HepG2 (cell line): ENCODE measurements around the gene CLCN1. TPM values are rescaled to one million over a fixed set of nuclear protein-coding genes. Genes with fewer than 3 reads are reported as not detected.
A peak's percentile ranks its signal among the peaks of the same experiment; 100 is the strongest.

ENCODE experiments used
- ASH2L ChIP-seq: fragments of 300-600, 200-600 bp; sonication (generic); IDR thresholded peaks from 2 replicates; pipeline ENCODE4 v1.7.0; 2017; ENCODE audit warnings: low read depth, mild to moderate bottlenecking, moderate library complexity, mixed read lengths, low read length; ENCODE audit not compliant: insufficient read length
- ATF1 ChIP-seq: IDR thresholded peaks from 2 replicates; pipeline ENCODE4 v1.6.1; 2016; ENCODE audit warnings: mild to moderate bottlenecking, control low read depth
- DMAP1 ChIP-seq: IDR thresholded peaks from 2 replicates; pipeline ENCODE4 v1.6.1; 2016
- FOXA1 ChIP-seq, 2 experiments: fragments of 450-650 bp in 1 of 2; sonication (generic) in 1 of 2; formaldehyde crosslinking in 1 of 2; IDR thresholded peaks; 2 replicates each; pipeline versions ENCODE4 v1.4.0 to v1.6.1; 2016 to 2020; ENCODE audit warnings: missing genetic modification reagents in 1 of 2
- GABPA ChIP-seq, 2 experiments: IDR thresholded peaks; 2 replicates each; pipeline ENCODE4 v1.6.1; 2011 to 2016; ENCODE audit warnings: low read depth in 2 of 2, low read length in 1 of 2, missing biosample characterization in 1 of 2, missing genetic modification characterization in 1 of 2
- GATAD2A ChIP-seq: IDR thresholded peaks from 2 replicates; pipeline ENCODE4 v1.6.1; 2016
- HOXA5 ChIP-seq: sonication (generic); formaldehyde crosslinking; IDR thresholded peaks from 2 replicates; pipeline ENCODE4 v1.4.0; 2020; ENCODE audit warnings: missing genetic modification reagents
- KLF12 ChIP-seq: sonication (generic); formaldehyde crosslinking; IDR thresholded peaks from 2 replicates; pipeline ENCODE4 v1.4.0; 2020; ENCODE audit warnings: missing genetic modification reagents, borderline replicate concordance
- NFIB ChIP-seq: sonication (generic); formaldehyde crosslinking; IDR thresholded peaks from 2 replicates; pipeline ENCODE4 v1.9.0; 2021; ENCODE audit warnings: missing genetic modification reagents, mild to moderate bottlenecking, borderline replicate concordance
- PCBP1 ChIP-seq: fragments of 200-400 bp; formaldehyde crosslinking; IDR thresholded peaks from 2 replicates; pipeline ENCODE4 v1.6.1; 2017; ENCODE audit warnings: mild to moderate bottlenecking, low read depth, low read length, borderline replicate concordance
- PHF5A ChIP-seq: IDR thresholded peaks from one replicate; pipeline ENCODE4 v1.6.1; 2018; ENCODE audit warnings: low read depth, missing genetic modification reagents; ENCODE audit not compliant: unreplicated experiment
- POLR2G ChIP-seq: fragments of 200-400 bp; formaldehyde crosslinking; IDR thresholded peaks from 2 replicates; pipeline ENCODE4 v1.6.1; 2018; ENCODE audit warnings: mild to moderate bottlenecking, low read depth, low read length, moderate library complexity
- RORA ChIP-seq: sonication (generic); formaldehyde crosslinking; IDR thresholded peaks from 2 replicates; pipeline ENCODE4 v1.5.0; 2020; ENCODE audit warnings: mild to moderate bottlenecking, missing genetic modification reagents, moderate library complexity
- RXRB ChIP-seq: IDR thresholded peaks from 2 replicates; pipeline ENCODE4 v1.6.1; 2016; ENCODE audit warnings: borderline replicate concordance, missing genetic modification reagents, missing compliant biosample characterization
- SALL1 ChIP-seq: sonication (generic); formaldehyde crosslinking; IDR thresholded peaks from 2 replicates; pipeline ENCODE4 v1.8.0; 2022; ENCODE audit warnings: mild to moderate bottlenecking, missing genetic modification reagents
- THAP11 ChIP-seq: IDR thresholded peaks from 2 replicates; pipeline ENCODE4 v1.6.1; 2016; ENCODE audit warnings: missing biosample characterization, missing genetic modification reagents
- TSC22D2 ChIP-seq: sonication (generic); formaldehyde crosslinking; IDR thresholded peaks from 2 replicates; pipeline ENCODE4 v1.5.1; 2020; ENCODE audit warnings: missing genetic modification reagents, mild to moderate bottlenecking, borderline replicate concordance
- ZNF124 ChIP-seq: sonication (generic); formaldehyde crosslinking; IDR thresholded peaks from 2 replicates; pipeline ENCODE4 v1.4.0; 2020; ENCODE audit warnings: missing genetic modification reagents
- ZNF354B ChIP-seq: sonication (generic); formaldehyde crosslinking; IDR thresholded peaks from 2 replicates; pipeline ENCODE4 v1.8.0; 2022; ENCODE audit warnings: mild to moderate bottlenecking, missing genetic modification reagents
- ZNF672 ChIP-seq: sonication (generic); formaldehyde crosslinking; IDR thresholded peaks from 2 replicates; pipeline ENCODE4 v1.8.1; 2022; ENCODE audit warnings: missing genetic modification reagents
- ZNF75D ChIP-seq: sonication (generic); formaldehyde crosslinking; IDR thresholded peaks from 2 replicates; pipeline ENCODE4 v1.8.1; 2023; ENCODE audit warnings: missing genetic modification reagents, mild to moderate bottlenecking, borderline replicate concordance
- ZNF777 ChIP-seq: sonication (generic); formaldehyde crosslinking; IDR thresholded peaks from 2 replicates; pipeline ENCODE4 v1.4.0; 2020; ENCODE audit warnings: missing genetic modification reagents
- polyA plus RNA-seq, 8 experiments: library from polyadenylated mRNA; depleted of rRNA in 3 of 8; stranded (reverse) in 7 of 8; unstranded in 1 of 8; fragments of >200 nt; fragmentation: Illumina TruSeq in 4 of 8; extraction: Trizol in 4 of 8; gene quantifications; 2 replicates each; pipeline versions ENCODE4 v1.2.1 to v1.2.3, GENCODE V29; 2011 to 2016; ENCODE audit warnings: low read depth in 4 of 8, missing spikeins in 1 of 8, mixed read lengths in 1 of 8; ENCODE audit not compliant: insufficient read depth in 1 of 8
- total RNA-seq, 5 experiments: library from RNA; depleted of rRNA; stranded (reverse); fragments of >200 nt; fragmentation: Illumina TruSeq; extraction: Trizol; gene quantifications; 2 replicates each; pipeline ENCODE4 v1.2.3, GENCODE V29; 2016; ENCODE audit warnings: low read depth in 1 of 5
- TF ChIP-seq, protein P1 (sequence below): sonication (generic); formaldehyde crosslinking; IDR thresholded peaks from 2 replicates; pipeline ENCODE4 v1.5.0; 2020; ENCODE audit warnings: missing genetic modification reagents
- TF ChIP-seq, protein P2 (sequence below): sonication (generic); formaldehyde crosslinking; IDR thresholded peaks from 2 replicates; pipeline ENCODE4 v1.5.0; 2020; ENCODE audit warnings: mild to moderate bottlenecking, missing genetic modification reagents
- TF ChIP-seq, protein P3 (sequence below): sonication (generic); formaldehyde crosslinking; IDR thresholded peaks from 2 replicates; pipeline ENCODE4 v1.5.1; 2020; ENCODE audit warnings: mild to moderate bottlenecking, missing genetic modification reagents, moderate library complexity

CLCN1 gene
- total and polyA plus RNA-seq, 2 of the 13 experiments (the other 11 are each of a cell fraction or from before 2014, with no cell fraction given) = 0.01 TPM; not detected in 1

DNA sequence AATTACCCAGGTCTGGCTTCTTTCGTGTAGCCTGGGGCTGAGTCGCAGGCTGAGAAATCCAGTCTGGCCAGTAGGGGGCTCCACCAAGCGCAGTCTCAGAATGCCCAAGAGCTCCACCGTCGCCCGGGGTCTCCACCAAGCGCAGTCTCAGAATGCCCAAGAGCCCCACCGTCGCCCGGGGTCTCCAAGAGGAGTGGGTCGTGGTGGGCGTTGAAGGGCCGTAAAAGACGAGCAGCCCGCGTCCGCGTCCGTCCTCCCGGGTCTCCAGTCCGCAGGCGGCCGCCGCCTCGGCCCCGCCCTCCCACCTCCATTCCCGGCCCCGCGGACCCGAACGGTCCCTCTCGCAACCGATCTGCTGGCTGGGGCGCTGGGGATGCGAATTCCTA is 64.3 kb downstream of the CLCN1 start (continued):
- no peak for TF ChIP-seq GATAD2A (CRISPR knock-in tag)
- no peak for TF ChIP-seq NFIB (CRISPR knock-in tag)
- no peak for TF ChIP-seq PHF5A (CRISPR knock-in tag)
- TF ChIP-seq RORA = no peak
- TF ChIP-seq RXRB (CRISPR knock-in tag) = 0 out of 2 replicates have a peak, but pooled peaks have one; percentile 9
- TF ChIP-seq POLR2G = no peak
- no peak for TF ChIP-seq FOXA1 (IDR thresholded peaks at IDR 0.05)
- no peak for TF ChIP-seq FOXA1 (CRISPR knock-in tag; IDR thresholded peaks at IDR 0.05)
- no peak for TF ChIP-seq GABPA (IDR thresholded peaks at IDR 0.05; ENCODE audit: low read depth, low read length)
- no peak for TF ChIP-seq GABPA (CRISPR knock-in tag; IDR thresholded peaks at IDR 0.05; ENCODE audit: low read depth)
- TF ChIP-seq, protein P1, sequence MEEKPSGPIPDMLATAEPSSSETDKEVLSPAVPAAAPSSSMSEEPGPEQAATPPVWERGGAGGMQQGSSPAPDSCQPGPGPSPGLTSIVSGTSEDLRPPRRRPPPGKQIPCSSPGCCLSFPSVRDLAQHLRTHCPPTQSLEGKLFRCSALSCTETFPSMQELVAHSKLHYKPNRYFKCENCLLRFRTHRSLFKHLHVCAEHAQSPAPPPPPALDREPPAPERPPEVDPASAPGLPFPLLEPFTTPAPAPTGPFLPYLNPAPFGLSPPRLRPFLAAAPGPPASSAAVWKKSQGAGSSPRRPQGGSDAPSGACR (CRISPR knock-in tag) = no peak
- TF ChIP-seq, protein P2, sequence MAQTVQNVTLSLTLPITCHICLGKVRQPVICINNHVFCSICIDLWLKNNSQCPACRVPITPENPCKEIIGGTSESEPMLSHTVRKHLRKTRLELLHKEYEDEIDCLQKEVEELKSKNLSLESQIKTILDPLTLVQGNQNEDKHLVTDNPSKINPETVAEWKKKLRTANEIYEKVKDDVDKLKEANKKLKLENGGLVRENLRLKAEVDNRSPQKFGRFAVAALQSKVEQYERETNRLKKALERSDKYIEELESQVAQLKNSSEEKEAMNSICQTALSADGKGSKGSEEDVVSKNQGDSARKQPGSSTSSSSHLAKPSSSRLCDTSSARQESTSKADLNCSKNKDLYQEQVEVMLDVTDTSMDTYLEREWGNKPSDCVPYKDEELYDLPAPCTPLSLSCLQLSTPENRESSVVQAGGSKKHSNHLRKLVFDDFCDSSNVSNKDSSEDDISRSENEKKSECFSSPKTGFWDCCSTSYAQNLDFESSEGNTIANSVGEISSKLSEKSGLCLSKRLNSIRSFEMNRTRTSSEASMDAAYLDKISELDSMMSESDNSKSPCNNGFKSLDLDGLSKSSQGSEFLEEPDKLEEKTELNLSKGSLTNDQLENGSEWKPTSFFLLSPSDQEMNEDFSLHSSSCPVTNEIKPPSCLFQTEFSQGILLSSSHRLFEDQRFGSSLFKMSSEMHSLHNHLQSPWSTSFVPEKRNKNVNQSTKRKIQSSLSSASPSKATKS = no peak
- TF ChIP-seq ZNF75D = no peak
- TF ChIP-seq ZNF777 (CRISPR knock-in tag) = peak; percentile 63
- TF ChIP-seq SALL1 (CRISPR knock-in tag) = no peak; the same call in 1 of the 2 replicates
- no peak for TF ChIP-seq PCBP1
- no peak for TF ChIP-seq ZNF672 (CRISPR knock-in tag)
- peak; percentile 47 for TF ChIP-seq ASH2L
- no peak for TF ChIP-seq THAP11 (CRISPR knock-in tag)
- TF ChIP-seq KLF12 = no peak
- TF ChIP-seq DMAP1 (CRISPR knock-in tag) = no peak
- TF ChIP-seq ZNF124 (CRISPR knock-in tag) = no peak
- TF ChIP-seq, protein P3, sequence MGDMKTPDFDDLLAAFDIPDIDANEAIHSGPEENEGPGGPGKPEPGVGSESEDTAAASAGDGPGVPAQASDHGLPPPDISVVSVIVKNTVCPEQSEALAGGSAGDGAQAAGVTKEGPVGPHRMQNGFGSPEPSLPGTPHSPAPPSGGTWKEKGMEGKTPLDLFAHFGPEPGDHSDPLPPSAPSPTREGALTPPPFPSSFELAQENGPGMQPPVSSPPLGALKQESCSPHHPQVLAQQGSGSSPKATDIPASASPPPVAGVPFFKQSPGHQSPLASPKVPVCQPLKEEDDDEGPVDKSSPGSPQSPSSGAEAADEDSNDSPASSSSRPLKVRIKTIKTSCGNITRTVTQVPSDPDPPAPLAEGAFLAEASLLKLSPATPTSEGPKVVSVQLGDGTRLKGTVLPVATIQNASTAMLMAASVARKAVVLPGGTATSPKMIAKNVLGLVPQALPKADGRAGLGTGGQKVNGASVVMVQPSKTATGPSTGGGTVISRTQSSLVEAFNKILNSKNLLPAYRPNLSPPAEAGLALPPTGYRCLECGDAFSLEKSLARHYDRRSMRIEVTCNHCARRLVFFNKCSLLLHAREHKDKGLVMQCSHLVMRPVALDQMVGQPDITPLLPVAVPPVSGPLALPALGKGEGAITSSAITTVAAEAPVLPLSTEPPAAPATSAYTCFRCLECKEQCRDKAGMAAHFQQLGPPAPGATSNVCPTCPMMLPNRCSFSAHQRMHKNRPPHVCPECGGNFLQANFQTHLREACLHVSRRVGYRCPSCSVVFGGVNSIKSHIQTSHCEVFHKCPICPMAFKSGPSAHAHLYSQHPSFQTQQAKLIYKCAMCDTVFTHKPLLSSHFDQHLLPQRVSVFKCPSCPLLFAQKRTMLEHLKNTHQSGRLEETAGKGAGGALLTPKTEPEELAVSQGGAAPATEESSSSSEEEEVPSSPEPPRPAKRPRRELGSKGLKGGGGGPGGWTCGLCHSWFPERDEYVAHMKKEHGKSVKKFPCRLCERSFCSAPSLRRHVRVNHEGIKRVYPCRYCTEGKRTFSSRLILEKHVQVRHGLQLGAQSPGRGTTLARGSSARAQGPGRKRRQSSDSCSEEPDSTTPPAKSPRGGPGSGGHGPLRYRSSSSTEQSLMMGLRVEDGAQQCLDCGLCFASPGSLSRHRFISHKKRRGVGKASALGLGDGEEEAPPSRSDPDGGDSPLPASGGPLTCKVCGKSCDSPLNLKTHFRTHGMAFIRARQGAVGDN (CRISPR knock-in tag) = no peak
- no peak for TF ChIP-seq HOXA5 (CRISPR knock-in tag)
- no peak for TF ChIP-seq ATF1 (CRISPR knock-in tag)
- no peak for TF ChIP-seq TSC22D2 (CRISPR knock-in tag)
- no peak for TF ChIP-seq ZNF354B (CRISPR knock-in tag)
